Naive thymus-derived CD4-positive, alpha-beta T cell (primary cell): ENCODE results near the gene STAT5B. TPM values are rescaled to one million over a fixed set of nuclear protein-coding genes. Genes with fewer than 3 reads are reported as not detected.

ENCODE experiments used
- ATAC-seq: fragments of 150-1000 bp; cut with Tn5 transposase; 2 replicates; pipeline ENCODE4 v1.10.0; 2021; ENCODE audit warnings: mild to moderate bottlenecking, moderate library complexity
- CTCF ChIA-PET: fragments of 350-600 bp; sonication (Branson Sonifier 250); formaldehyde crosslinking; loops from one replicate; lab custom pipeline; 2021; ENCODE audit warnings: antibody characterized with exemption; lab: Charles Lee
- POLR2A ChIA-PET: fragments of 350-600 bp; sonication (Branson Sonifier 250); formaldehyde crosslinking; loops from one replicate; lab custom pipeline; 2021; ENCODE audit warnings: antibody characterized with exemption, inconsistent platforms; lab: Charles Lee
- DNase-seq, 9 donors: peaks; one replicate each; pipeline versions ENCODE4 v3.0.0 to v3.0.0-alpha.2; 2020 to 2022; ENCODE audit warnings: mixed read lengths in 1 of 9
- H3K27ac ChIP-seq: one replicate; pipeline ENCODE4 v1.7.0; 2013; ENCODE audit warnings: mild to moderate bottlenecking, low read depth, low read length, moderate library complexity
- H3K27me3 ChIP-seq, 2 donors: one replicate each; pipeline ENCODE4 v1.7.0; 2013; ENCODE audit warnings: low read length in 2 of 2, mild to moderate bottlenecking in 2 of 2, moderate library complexity in 2 of 2; ENCODE audit not compliant: control insufficient read depth in 2 of 2, insufficient read depth in 2 of 2
- H3K36me3 ChIP-seq, 3 experiments: 1 replicate in 2 of 3; 2 replicates in 1 of 3; pipeline ENCODE4 v1.7.0; 2013; ENCODE audit warnings: low read length in 3 of 3, mild to moderate bottlenecking in 3 of 3, moderate library complexity in 1 of 3; ENCODE audit not compliant: insufficient read depth in 3 of 3, control insufficient read depth in 2 of 3
- H3K4me1 ChIP-seq, 2 donors: one replicate each; pipeline ENCODE4 v1.7.0; 2013; ENCODE audit warnings: low read length in 2 of 2, mild to moderate bottlenecking in 2 of 2, moderate library complexity in 1 of 2; ENCODE audit not compliant: control insufficient read depth in 2 of 2, insufficient read depth in 2 of 2
- H3K4me3 ChIP-seq: 2 replicates; pipeline ENCODE4 v1.7.0; 2013; ENCODE audit warnings: mild to moderate bottlenecking, low read length
- H3K9me3 ChIP-seq, 3 experiments: 1 replicate in 2 of 3; 2 replicates in 1 of 3; pipeline ENCODE4 v1.7.0; 2013; ENCODE audit warnings: low read length in 3 of 3; ENCODE audit not compliant: control insufficient read depth in 2 of 3
- H3K27ac Mint-ChIP-seq, 9 donors: one replicate each; pipeline ENCODE4 v1.8.0; 2020 to 2022; ENCODE audit warnings: mixed read lengths in 9 of 9, mild to moderate bottlenecking in 8 of 9, moderate library complexity in 5 of 9, inconsistent platforms in 2 of 9
- H3K27me3 Mint-ChIP-seq, 5 donors: one replicate each; pipeline ENCODE4 v1.8.0; 2021 to 2022; ENCODE audit warnings: mixed read lengths in 5 of 5, mild to moderate bottlenecking in 1 of 5
- H3K36me3 Mint-ChIP-seq, 5 donors: one replicate each; pipeline ENCODE4 v1.8.0; 2020 to 2022; ENCODE audit warnings: mixed read lengths in 5 of 5, mild to moderate bottlenecking in 3 of 5, inconsistent platforms in 1 of 5
- H3K4me1 Mint-ChIP-seq, 7 donors: one replicate each; pipeline ENCODE4 v1.8.0; 2020 to 2022; ENCODE audit warnings: mixed read lengths in 7 of 7, mild to moderate bottlenecking in 3 of 7, inconsistent platforms in 1 of 7
- H3K4me3 Mint-ChIP-seq, 10 donors: one replicate each; pipeline ENCODE4 v1.8.0; 2020 to 2022; ENCODE audit warnings: mild to moderate bottlenecking in 10 of 10, mixed read lengths in 10 of 10, moderate library complexity in 6 of 10, inconsistent platforms in 2 of 10
- H3K9me3 Mint-ChIP-seq, 11 donors: one replicate each; pipeline ENCODE4 v1.8.0; 2020 to 2022; ENCODE audit warnings: mixed read lengths in 11 of 11, mild to moderate bottlenecking in 4 of 11, inconsistent platforms in 1 of 11, moderate library complexity in 1 of 11
- intact Hi-C, 2 donors: fragments of 100-400 bp; cut with micrococcal nuclease; formaldehyde crosslinking; loops; one replicate each; pipeline ENCODE4 v1.15.1; 2023
- polyA plus RNA-seq, 2 donors: library from polyadenylated mRNA; unstranded; fragments of 300-500 nt; fragmentation: Illumina TruSeq; gene quantifications; one replicate each; pipeline ENCODE4 v1.2.3, GENCODE V29; 2021
- total RNA-seq, 6 experiments: library from RNA in 5 of 6; stranded (reverse) in 5 of 6; gene quantifications; 1 replicate in 5 of 6; 2 replicates in 1 of 6; pipeline ENCODE4 v1.2.3 and lab custom pipeline; 2021 to 2026

STAT5B gene
- total and polyA plus RNA-seq, 7 experiments from 2014 or later, result 98.0 to 192 (median 149) TPM

DNA sequence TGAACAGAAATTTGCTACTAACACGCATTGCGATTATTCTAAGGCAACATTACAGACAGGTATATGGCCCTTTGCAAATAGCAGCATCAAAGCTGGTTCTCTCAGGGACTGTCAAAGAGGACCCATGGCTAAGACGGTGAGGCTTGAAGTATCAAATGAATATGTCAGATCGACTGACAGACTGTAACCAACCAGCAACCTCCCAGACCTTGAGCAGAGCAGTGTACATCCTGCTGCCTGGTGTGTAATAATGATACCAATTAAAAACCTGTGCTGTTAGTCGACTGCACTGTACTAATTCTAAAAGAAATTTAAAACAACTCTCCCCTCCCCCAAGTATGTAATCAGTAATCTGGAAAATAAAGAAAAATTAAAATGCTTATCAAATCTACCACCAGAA lies 46.0 kb downstream of the STAT5B start:
- H3K36me3 ChIP-seq, result peaks cover 0 to 25% (median 6%) of the 10 kb centered on the region in 3 experiments
- peak overlapping the region; percentile 34 for H3K27ac ChIP-seq
- peaks cover 14 to 41% (median 29%) of the 10 kb centered on the region in 7 donors for H3K4me1 Mint-ChIP-seq
- H3K27me3 Mint-ChIP-seq, result no peaks in the 10 kb centered on the region
- H3K4me1 ChIP-seq, result peaks cover 0 to 5% of the 10 kb centered on the region in 2 donors
- peak overlapping the region in 8 of 9 donors; percentile 5 to 76 (median 50) for H3K27ac Mint-ChIP-seq
- H3K4me3 Mint-ChIP-seq, result no peak overlapping the region
- ChIA-PET CTCF (interaction anchor here (0.6 to 1.2 kb wide), 6 partner anchors 16 to 312 kb away, joined by 3 to 4 read pairs (median 4); partner anchors contain the start of gene ACLY), POLR2A (interaction anchor here (0.6 to 0.7 kb wide), 3 partner anchors 12 to 544 kb away, joined by 3 read pairs; no protein-coding TSS in a partner anchor)
- H3K36me3 Mint-ChIP-seq, result peaks cover 0 to 22% (median 4%) of the 10 kb centered on the region in 5 donors
- H3K4me3 ChIP-seq, result no peak overlapping the region
- DNase-seq (no peak), ATAC-seq (no peak)
- intact Hi-C loops, result no loop called here
- no peaks in the 10 kb centered on the region for H3K9me3 ChIP-seq
- no peaks in the 10 kb centered on the region for H3K9me3 Mint-ChIP-seq
- H3K27me3 ChIP-seq, result no peaks in the 10 kb centered on the region

- no peak for DNase-seq
- peak overlapping the region; percentile 4 to 86 (median 40) for H3K27ac Mint-ChIP-seq
- no peak overlapping the region for H3K4me3 Mint-ChIP-seq
- no peaks in the 10 kb centered on the region for H3K9me3 ChIP-seq
- ATAC-seq, result no peak
- POLR2A ChIA-PET, result no interaction called here
- peaks cover 3 to 21% (median 14%) of the 10 kb centered on the region in 7 donors for H3K4me1 Mint-ChIP-seq
- H3K27me3 Mint-ChIP-seq, result no peaks in the 10 kb centered on the region
- intact Hi-C loops, result no loop called here
- H3K4me1 ChIP-seq, result no peaks in the 10 kb centered on the region
- no peaks in the 10 kb centered on the region for H3K9me3 Mint-ChIP-seq
- peak overlapping the region; percentile 7 for H3K27ac ChIP-seq
- peaks cover 0 to 46% (median 14%) of the 10 kb centered on the region in 3 experiments for H3K36me3 ChIP-seq
- CTCF ChIA-PET, result no interaction called here
- no peak overlapping the region for H3K4me3 ChIP-seq
- peaks cover 0 to 23% (median 4%) of the 10 kb centered on the region in 5 donors for H3K36me3 Mint-ChIP-seq
- no peaks in the 10 kb centered on the region for H3K27me3 ChIP-seq
Observed at GRCh38 chr17:42227849-42228700, 48.1 kb downstream of the STAT5B start.

GRCh38 chr17:42225646-42226045 lies 50.5 kb downstream of the STAT5B start:
- Histone ChIP-seq H3K4me3 (no peak overlapping the region), H3K9me3 (no peaks in the 10 kb centered on the region), H3K27ac (no peak overlapping the region), H3K36me3 (peaks cover 0 to 61% (median 23%) of the 10 kb centered on the region in 3 experiments), H3K4me1 (peaks cover 0 to 5% of the 10 kb centered on the region in 2 donors), H3K27me3 (no peaks in the 10 kb centered on the region)
- intact Hi-C loops, result no loop called here
- ChIA-PET CTCF (interaction anchor here (0.8 to 3.9 kb wide), 3 partner anchors 12 to 97 kb away, joined by 4 to 54 read pairs (median 4); no protein-coding TSS in a partner anchor), POLR2A (interaction anchor here (0.8 kb wide), 1 partner anchor 23 kb away, joined by 3 read pairs; no protein-coding TSS in a partner anchor)
- Mint-ChIP-seq H3K27me3 (no peaks in the 10 kb centered on the region), H3K36me3 (peaks cover 0 to 29% (median 9%) of the 10 kb centered on the region in 5 donors), H3K4me3 (no peak overlapping the region), H3K9me3 (no peaks in the 10 kb centered on the region), H3K4me1 (peaks cover 8 to 21% (median 18%) of the 10 kb centered on the region in 7 donors), H3K27ac (peak overlapping the region in 2 of 9 donors; percentile 12 to 28)
- DNase-seq, result no peak
- ATAC-seq, result no peak

DNA sequence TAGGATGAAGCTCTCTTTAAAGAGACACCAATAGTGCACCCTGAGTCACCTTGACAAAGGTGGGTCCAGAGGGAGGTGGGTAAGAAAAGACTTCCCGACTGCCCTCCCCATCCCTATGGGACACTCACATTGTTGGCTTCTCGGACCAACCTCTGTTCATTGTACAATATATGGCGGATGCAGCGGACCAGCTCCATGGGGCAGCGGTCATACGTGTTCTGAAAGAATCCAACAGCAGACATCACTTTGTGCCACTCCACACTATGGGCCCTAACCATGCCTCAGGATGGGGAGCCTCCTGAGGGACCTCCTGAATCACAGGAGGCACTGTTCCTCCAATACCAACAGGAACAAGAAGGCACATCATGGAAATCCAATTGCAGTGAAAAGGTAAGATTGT lies 51.5 kb downstream of the STAT5B start:
- H3K9me3 ChIP-seq, result no peaks in the 10 kb centered on the region
- Mint-ChIP-seq H3K27me3 (no peaks in the 10 kb centered on the region), H3K4me3 (no peak overlapping the region), H3K36me3 (peaks cover 0 to 27% (median 9%) of the 10 kb centered on the region in 5 donors), H3K9me3 (no peaks in the 10 kb centered on the region), H3K4me1 (peaks cover 6 to 14% (median 11%) of the 10 kb centered on the region in 7 donors), H3K27ac (peak overlapping the region in 6 of 9 donors; percentile 38 to 78 (median 68))
- POLR2A ChIA-PET, result interaction anchor here (1.0 to 3.0 kb wide), 2 partner anchors 26 to 50 kb away, joined by 3 to 25 read pairs; partner anchors contain the start of gene STAT5B
- H3K36me3 ChIP-seq, result peaks cover 0 to 71% (median 23%) of the 10 kb centered on the region in 3 experiments
- no peaks in the 10 kb centered on the region for H3K27me3 ChIP-seq
- no peak overlapping the region for H3K4me3 ChIP-seq
- intact Hi-C loops, result no loop called here
- ATAC-seq, result no peak
- no peak overlapping the region for H3K27ac ChIP-seq
- CTCF ChIA-PET, result interaction anchor here (0.6 to 3.9 kb wide), 5 partner anchors 45 to 98 kb away, joined by 3 to 54 read pairs (median 20); partner anchors contain the start of gene STAT5B
- peaks cover 0 to 5% of the 10 kb centered on the region in 2 donors for H3K4me1 ChIP-seq
- no peak for DNase-seq

- Histone ChIP-seq H3K9me3 (no peaks in the 10 kb centered on the region), H3K4me1 (peaks cover 0 to 5% of the 10 kb centered on the region in 2 donors), H3K27ac (no peak overlapping the region), H3K27me3 (no peaks in the 10 kb centered on the region), H3K36me3 (peaks cover 6 to 70% (median 30%) of the 10 kb centered on the region in 3 experiments), H3K4me3 (no peak overlapping the region)
- POLR2A ChIA-PET, result interaction anchor here (0.7 to 3.0 kb wide), 18 partner anchors 10 to 310 kb away, joined by 3 to 25 read pairs (median 4); partner anchors contain the start of genes DHX58, STAT3, STAT5A and STAT5B
- DNase-seq, result peak; percentile 39 to 80 (median 71)
- intact Hi-C loops, result loop anchor here (1.0 to 2.0 kb wide), 11 partner anchors 26 to 305 kb away; partner anchors contain the start of gene STAT5B (in 1 of the 2)
- H3K36me3 Mint-ChIP-seq, result peaks cover 4 to 32% (median 12%) of the 10 kb centered on the region in 5 donors
- no peaks in the 10 kb centered on the region for H3K27me3 Mint-ChIP-seq
- ATAC-seq, result peak; percentile 95
- H3K4me1 Mint-ChIP-seq, result peaks cover 0 to 9% (median 6%) of the 10 kb centered on the region in 7 donors
- peak overlapping the region in 8 of 9 donors; percentile 53 to 88 (median 70) for H3K27ac Mint-ChIP-seq
- CTCF ChIA-PET, result interaction anchor here (0.6 to 3.9 kb wide), 32 partner anchors 10 to 299 kb away, joined by 3 to 54 read pairs (median 5); partner anchors contain the start of genes STAT5A and STAT5B
- no peaks in the 10 kb centered on the region for H3K9me3 Mint-ChIP-seq
- H3K4me3 Mint-ChIP-seq, result no peak overlapping the region
Observed at GRCh38 chr17:42221886-42222745, 54.1 kb downstream of the STAT5B start.
